Nephron (organoid): Measurements from ENCODE around the gene TEX51.

Experiments
- H3K27ac Mint-ChIP-seq, 3 experiments: 2 replicates each; pipeline ENCODE4 v1.8.0; 2020; ENCODE audit warnings: mixed read lengths in 3 of 3, mild to moderate bottlenecking in 2 of 3, moderate library complexity in 1 of 3
- H3K27me3 Mint-ChIP-seq: 2 replicates; pipeline ENCODE4 v1.8.0; 2021; ENCODE audit warnings: low read depth, mild to moderate bottlenecking, moderate library complexity, mixed read lengths
- H3K36me3 Mint-ChIP-seq: 2 replicates; pipeline ENCODE4 v1.8.0; 2020; ENCODE audit warnings: low read depth, mixed read lengths
- H3K4me1 Mint-ChIP-seq: 2 replicates; pipeline ENCODE4 v1.8.0; 2020; ENCODE audit warnings: mixed read lengths
- H3K4me3 Mint-ChIP-seq, 3 experiments: 2 replicates each; pipeline ENCODE4 v1.8.0; 2020; ENCODE audit warnings: mild to moderate bottlenecking in 3 of 3, mixed read lengths in 3 of 3, moderate library complexity in 2 of 3
- H3K9me3 Mint-ChIP-seq: 2 replicates; pipeline ENCODE4 v1.8.0; 2020; ENCODE audit warnings: mixed read lengths
- CTCF ChIP-seq, 3 experiments: fragments of 200-600 bp; sonication (generic); IDR thresholded peaks; one replicate each; pipeline ENCODE4 v1.5.0; 2021; ENCODE audit warnings: antibody characterized with exemption in 3 of 3; ENCODE audit not compliant: unreplicated experiment in 3 of 3

TEX51 gene

GRCh38 chr2:126901459-126901858 lies 2.8 kb downstream of the TEX51 start:
- H3K4me1 Mint-ChIP-seq: no peaks in the 10 kb centered on the region
- TF ChIP-seq CTCF (IDR thresholded peaks at IDR 0.05; ENCODE audit: unreplicated experiment in 3 of 3): no peak
- no peak overlapping the region for H3K27ac Mint-ChIP-seq
- H3K9me3 Mint-ChIP-seq: peaks cover 24% of the 10 kb centered on the region
- H3K4me3 Mint-ChIP-seq: no peak overlapping the region
- H3K27me3 Mint-ChIP-seq: peaks cover 10% of the 10 kb centered on the region
- H3K36me3 Mint-ChIP-seq: no peaks in the 10 kb centered on the region

- H3K36me3 Mint-ChIP-seq: no peaks in the 10 kb centered on the region
- no peak overlapping the region for H3K27ac Mint-ChIP-seq
- H3K4me1 Mint-ChIP-seq: no peaks in the 10 kb centered on the region
- H3K4me3 Mint-ChIP-seq: no peak overlapping the region
- no peak for TF ChIP-seq CTCF (IDR thresholded peaks at IDR 0.05; ENCODE audit: unreplicated experiment in 3 of 3)
- H3K27me3 Mint-ChIP-seq: peaks cover 17% of the 10 kb centered on the region
- H3K9me3 Mint-ChIP-seq: peaks cover 24% of the 10 kb centered on the region
Observed at GRCh38 chr2:126902152-126902835, 3.6 kb downstream of the TEX51 start.

GRCh38 chr2:126902859-126903258 lies 4.2 kb downstream of the TEX51 start:
- no peak overlapping the region for H3K27ac Mint-ChIP-seq
- peaks cover 21% of the 10 kb centered on the region for H3K27me3 Mint-ChIP-seq
- TF ChIP-seq CTCF (IDR thresholded peaks at IDR 0.05; ENCODE audit: unreplicated experiment in 3 of 3): no peak
- H3K9me3 Mint-ChIP-seq: peaks cover 24% of the 10 kb centered on the region
- H3K4me3 Mint-ChIP-seq: no peak overlapping the region
- no peaks in the 10 kb centered on the region for H3K4me1 Mint-ChIP-seq
- no peaks in the 10 kb centered on the region for H3K36me3 Mint-ChIP-seq

GRCh38 chr2:126905991-126906390 lies 7.3 kb downstream of the TEX51 start:
- Mint-ChIP-seq H3K27me3 (peaks cover 19% of the 10 kb centered on the region), H3K4me3 (no peak overlapping the region), H3K9me3 (peaks cover 21% of the 10 kb centered on the region), H3K36me3 (no peaks in the 10 kb centered on the region), H3K4me1 (peaks cover 5% of the 10 kb centered on the region), H3K27ac (no peak overlapping the region)
- no peak for TF ChIP-seq CTCF (IDR thresholded peaks at IDR 0.05; ENCODE audit: unreplicated experiment in 3 of 3)

GRCh38 chr2:126906781-126907180 lies 8.1 kb downstream of the TEX51 start:
- Mint-ChIP-seq H3K27ac (no peak overlapping the region), H3K4me1 (peaks cover 5% of the 10 kb centered on the region), H3K4me3 (no peak overlapping the region), H3K36me3 (no peaks in the 10 kb centered on the region), H3K9me3 (peaks cover 21% of the 10 kb centered on the region), H3K27me3 (peaks cover 19% of the 10 kb centered on the region)
- TF ChIP-seq CTCF (IDR thresholded peaks at IDR 0.05; ENCODE audit: unreplicated experiment in 3 of 3): no peak

- Mint-ChIP-seq H3K4me1 (peaks cover 5% of the 10 kb centered on the region), H3K9me3 (peaks cover 17% of the 10 kb centered on the region), H3K4me3 (no peak overlapping the region), H3K27me3 (peaks cover 19% of the 10 kb centered on the region), H3K27ac (no peak overlapping the region), H3K36me3 (no peaks in the 10 kb centered on the region)
- TF ChIP-seq CTCF (IDR thresholded peaks at IDR 0.05; ENCODE audit: unreplicated experiment in 3 of 3): no peak
Observed at GRCh38 chr2:126907671-126908070, 9.0 kb downstream of the TEX51 start.
